Ishikawa (cell line): Measurements from ENCODE around the gene TUBB8.

Source experiments
- CEBPB ChIP-seq: IDR thresholded peaks from 2 replicates; pipeline ENCODE4 v1.6.1; 2012
- CREB1 ChIP-seq: IDR thresholded peaks from 2 replicates; pipeline ENCODE4 v1.6.1; 2012; ENCODE audit warnings: low read depth
- EGR1 ChIP-seq: IDR thresholded peaks from 2 replicates; pipeline ENCODE4 v1.6.1; 2012
- EP300 ChIP-seq: IDR thresholded peaks from 2 replicates; pipeline ENCODE4 v1.6.1; 2012; ENCODE audit warnings: borderline replicate concordance
- FOXM1 ChIP-seq: IDR thresholded peaks from 2 replicates; pipeline ENCODE4 v1.6.1; 2012; ENCODE audit warnings: low read depth, borderline replicate concordance
- MAX ChIP-seq: IDR thresholded peaks from 2 replicates; pipeline ENCODE4 v1.6.1; 2012
- NFIC ChIP-seq: IDR thresholded peaks from 2 replicates; pipeline ENCODE4 v1.6.1; 2012
- RAD21 ChIP-seq: IDR thresholded peaks from 2 replicates; pipeline ENCODE4 v1.6.1; 2012; ENCODE audit warnings: low read depth
- TAF1 ChIP-seq: IDR thresholded peaks from 2 replicates; pipeline ENCODE4 v1.6.1; 2012; ENCODE audit warnings: low read depth, mild to moderate bottlenecking
- TCF12 ChIP-seq: IDR thresholded peaks from 2 replicates; pipeline ENCODE4 v1.6.1; 2012; ENCODE audit warnings: low read depth
- ZBTB7A ChIP-seq: IDR thresholded peaks from 2 replicates; pipeline ENCODE4 v1.6.1; 2012; ENCODE audit warnings: low read depth
- TF ChIP-seq, protein P1 (sequence below): IDR thresholded peaks from 2 replicates; pipeline ENCODE4 v1.6.1; 2012; ENCODE audit warnings: low read depth, mild to moderate bottlenecking

TUBB8 gene

GRCh38 chr10:80477-81105, 31.5 kb upstream of the TUBB8 start:
- TF ChIP-seq FOXM1, result no peak
- TF ChIP-seq EGR1, result no peak
- TF ChIP-seq, protein P1, sequence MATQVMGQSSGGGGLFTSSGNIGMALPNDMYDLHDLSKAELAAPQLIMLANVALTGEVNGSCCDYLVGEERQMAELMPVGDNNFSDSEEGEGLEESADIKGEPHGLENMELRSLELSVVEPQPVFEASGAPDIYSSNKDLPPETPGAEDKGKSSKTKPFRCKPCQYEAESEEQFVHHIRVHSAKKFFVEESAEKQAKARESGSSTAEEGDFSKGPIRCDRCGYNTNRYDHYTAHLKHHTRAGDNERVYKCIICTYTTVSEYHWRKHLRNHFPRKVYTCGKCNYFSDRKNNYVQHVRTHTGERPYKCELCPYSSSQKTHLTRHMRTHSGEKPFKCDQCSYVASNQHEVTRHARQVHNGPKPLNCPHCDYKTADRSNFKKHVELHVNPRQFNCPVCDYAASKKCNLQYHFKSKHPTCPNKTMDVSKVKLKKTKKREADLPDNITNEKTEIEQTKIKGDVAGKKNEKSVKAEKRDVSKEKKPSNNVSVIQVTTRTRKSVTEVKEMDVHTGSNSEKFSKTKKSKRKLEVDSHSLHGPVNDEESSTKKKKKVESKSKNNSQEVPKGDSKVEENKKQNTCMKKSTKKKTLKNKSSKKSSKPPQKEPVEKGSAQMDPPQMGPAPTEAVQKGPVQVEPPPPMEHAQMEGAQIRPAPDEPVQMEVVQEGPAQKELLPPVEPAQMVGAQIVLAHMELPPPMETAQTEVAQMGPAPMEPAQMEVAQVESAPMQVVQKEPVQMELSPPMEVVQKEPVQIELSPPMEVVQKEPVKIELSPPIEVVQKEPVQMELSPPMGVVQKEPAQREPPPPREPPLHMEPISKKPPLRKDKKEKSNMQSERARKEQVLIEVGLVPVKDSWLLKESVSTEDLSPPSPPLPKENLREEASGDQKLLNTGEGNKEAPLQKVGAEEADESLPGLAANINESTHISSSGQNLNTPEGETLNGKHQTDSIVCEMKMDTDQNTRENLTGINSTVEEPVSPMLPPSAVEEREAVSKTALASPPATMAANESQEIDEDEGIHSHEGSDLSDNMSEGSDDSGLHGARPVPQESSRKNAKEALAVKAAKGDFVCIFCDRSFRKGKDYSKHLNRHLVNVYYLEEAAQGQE, result no peak
- TF ChIP-seq NFIC, result no peak
- no peak for TF ChIP-seq TAF1
- no peak for TF ChIP-seq TCF12

DNA sequence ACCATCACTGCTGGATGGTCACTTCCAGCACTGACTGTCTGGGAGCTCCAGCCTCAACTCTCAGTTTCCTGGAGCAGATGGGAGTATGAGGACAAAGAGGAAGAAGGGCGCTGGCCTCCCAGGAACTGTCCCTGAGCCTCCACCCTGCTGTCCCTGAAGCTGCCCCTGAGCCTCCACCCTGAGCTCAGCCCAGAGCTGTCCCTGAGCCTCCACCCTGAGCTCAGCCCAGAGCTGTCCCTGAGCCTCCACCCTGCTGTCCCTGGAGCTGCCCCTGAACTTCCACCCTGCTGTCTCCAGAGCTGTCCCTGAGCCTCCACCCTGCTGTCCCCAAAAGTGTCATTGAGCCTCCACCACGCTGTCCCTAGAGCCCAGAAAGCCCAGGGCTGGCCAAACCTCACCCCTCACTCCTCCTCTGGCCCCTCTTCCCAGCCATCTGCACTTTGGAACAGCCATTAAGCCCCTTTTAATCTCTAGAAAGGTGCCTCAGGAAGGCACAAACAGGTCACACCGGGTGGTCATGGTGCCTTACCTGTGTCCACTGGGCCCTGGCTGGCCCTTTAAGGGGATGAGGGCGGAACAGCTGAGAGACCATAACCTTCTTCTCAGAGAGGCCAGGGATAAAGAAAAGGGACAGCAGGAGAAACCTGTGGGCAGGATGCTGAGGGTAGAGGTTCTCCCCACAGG, 30.6 kb upstream of the TUBB8 start:
- TF ChIP-seq MAX (no peak), RAD21 (no peak), CREB1 (no peak), NFIC (no peak), EP300 (no peak), TAF1 (no peak), EGR1 (no peak), CEBPB (no peak), TCF12 (no peak)

GRCh38 chr10:78556-78955, 29.5 kb upstream of the TUBB8 start:
- TF ChIP-seq NFIC (no peak), MAX (no peak), TCF12 (no peak), EP300 (no peak), CREB1 (no peak)

DNA sequence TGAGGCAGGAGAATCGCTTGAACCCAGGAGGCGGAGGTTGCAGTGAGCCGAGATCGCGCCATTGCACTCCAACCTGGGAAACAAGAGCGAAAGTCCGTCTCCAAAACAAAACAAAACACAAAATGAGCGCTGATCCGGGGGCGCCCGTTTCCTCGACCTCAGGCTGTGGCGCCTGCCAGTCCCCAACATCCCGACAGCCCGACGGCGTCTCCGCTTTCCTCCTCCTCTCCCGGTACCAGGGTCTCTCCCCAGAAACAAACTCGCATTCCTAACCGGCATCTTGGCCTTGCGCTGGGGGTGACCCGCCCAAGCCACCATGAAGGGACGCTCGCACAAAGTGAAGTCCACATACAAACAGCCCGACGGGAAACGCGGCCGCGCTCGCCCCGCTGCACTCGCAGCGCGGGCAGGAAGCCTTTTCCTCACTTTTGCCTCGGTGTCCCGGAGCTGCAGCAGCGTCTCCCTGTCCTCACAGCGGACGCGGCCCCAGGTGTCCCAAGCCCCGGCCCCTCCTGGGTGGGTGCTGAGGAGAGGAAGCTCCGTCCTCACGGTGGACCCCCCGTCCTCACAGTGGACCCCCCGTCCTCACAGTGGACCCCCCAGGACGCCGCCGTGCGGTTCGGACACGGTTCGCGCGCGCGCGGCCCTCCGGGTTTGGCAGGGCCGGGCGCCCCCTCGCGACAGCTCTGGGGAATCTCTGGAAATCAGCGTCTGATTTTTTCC, 24.6 kb upstream of the TUBB8 start:
- TF ChIP-seq ZBTB7A, result peak; percentile 60; the same call in 1 of the 2 replicates
- TF ChIP-seq RAD21, result peak; percentile 77
- TF ChIP-seq MAX, result peak; percentile 42; the same call in 1 of the 2 replicates

GRCh38 chr10:11260-11659, 37.8 kb downstream of the TUBB8 start:
- TF ChIP-seq MAX (peak; percentile 44), RAD21 (peak; percentile 48)
